Loucy (cell line): ENCODE results near the gene TSPAN9.

Source experiments
- EZH2phosphoT487 ChIP-seq: fragments of 200-600 bp; IDR thresholded peaks from 2 replicates; pipeline ENCODE4 v1.6.1; 2018; ENCODE audit warnings: antibody characterized with exemption, mild to moderate bottlenecking, moderate library complexity, borderline replicate concordance
- TF ChIP-seq, protein P1 (sequence below): fragments of 200-600 bp; sonication (generic); conservative IDR thresholded peaks from 2 replicates; pipeline ENCODE4 v1.5.1; 2014; ENCODE audit warnings: mild to moderate bottlenecking, antibody characterized with exemption, low read length

DNA sequence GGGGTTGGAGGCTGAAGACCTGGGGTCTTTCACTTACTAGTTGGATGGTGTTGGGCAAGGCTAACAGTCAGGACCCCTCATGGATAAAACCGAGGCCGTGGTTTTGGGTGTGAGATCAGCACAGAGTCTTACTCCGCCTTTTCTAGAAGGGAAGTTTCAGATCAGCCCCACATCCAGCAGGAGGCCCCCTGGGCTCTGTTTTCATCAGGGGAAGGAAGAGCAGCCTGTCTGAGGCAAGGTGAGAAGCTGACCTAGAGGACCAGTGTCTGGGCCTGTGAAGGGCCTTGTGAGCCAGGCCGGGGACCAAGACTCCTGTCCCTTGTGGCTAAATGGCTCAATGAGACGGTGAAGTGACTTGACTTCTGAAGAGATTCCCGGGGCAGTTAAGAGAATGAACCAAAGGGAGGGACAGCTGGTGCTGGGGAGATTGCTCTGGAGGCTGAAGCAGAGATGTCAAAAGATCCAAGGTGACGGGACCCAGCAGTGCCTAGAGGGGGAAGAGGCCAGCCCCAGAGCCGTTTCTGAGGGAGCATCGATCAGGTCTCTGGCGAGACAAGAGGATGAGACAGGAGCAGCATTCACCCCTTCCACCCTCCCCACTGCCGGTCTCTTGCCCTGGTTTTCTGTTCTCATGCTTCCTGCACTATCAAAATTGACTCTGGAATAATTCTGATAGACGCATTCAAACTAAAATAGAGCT is 40.1 kb upstream of the TSPAN9 start:
- TF ChIP-seq, protein P1, sequence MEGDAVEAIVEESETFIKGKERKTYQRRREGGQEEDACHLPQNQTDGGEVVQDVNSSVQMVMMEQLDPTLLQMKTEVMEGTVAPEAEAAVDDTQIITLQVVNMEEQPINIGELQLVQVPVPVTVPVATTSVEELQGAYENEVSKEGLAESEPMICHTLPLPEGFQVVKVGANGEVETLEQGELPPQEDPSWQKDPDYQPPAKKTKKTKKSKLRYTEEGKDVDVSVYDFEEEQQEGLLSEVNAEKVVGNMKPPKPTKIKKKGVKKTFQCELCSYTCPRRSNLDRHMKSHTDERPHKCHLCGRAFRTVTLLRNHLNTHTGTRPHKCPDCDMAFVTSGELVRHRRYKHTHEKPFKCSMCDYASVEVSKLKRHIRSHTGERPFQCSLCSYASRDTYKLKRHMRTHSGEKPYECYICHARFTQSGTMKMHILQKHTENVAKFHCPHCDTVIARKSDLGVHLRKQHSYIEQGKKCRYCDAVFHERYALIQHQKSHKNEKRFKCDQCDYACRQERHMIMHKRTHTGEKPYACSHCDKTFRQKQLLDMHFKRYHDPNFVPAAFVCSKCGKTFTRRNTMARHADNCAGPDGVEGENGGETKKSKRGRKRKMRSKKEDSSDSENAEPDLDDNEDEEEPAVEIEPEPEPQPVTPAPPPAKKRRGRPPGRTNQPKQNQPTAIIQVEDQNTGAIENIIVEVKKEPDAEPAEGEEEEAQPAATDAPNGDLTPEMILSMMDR: no peak
- no peak for TF ChIP-seq EZH2phosphoT487
